Measurements from ENCODE around the gene QRICH1.

QRICH1 gene

GRCh38 chr3:48997714-48998637 lies 95.9 kb downstream of the QRICH1 start:
- no peak for DNase-seq (ENCODE audit: low spot score)

- DNase-seq (ENCODE audit: low spot score) = no peak
Measured at GRCh38 chr3:48997102-48997635, 96.7 kb downstream of the QRICH1 start.

GRCh38 chr3:48996640-48997039 lies 97.2 kb downstream of the QRICH1 start:
- no peak for DNase-seq (ENCODE audit: low spot score)

GRCh38 chr3:48993834-48994233 lies 100.0 kb downstream of the QRICH1 start:
- no peak for DNase-seq (ENCODE audit: low spot score)

GRCh38 chr3:48991851-48992545 lies 101.9 kb downstream of the QRICH1 start:
- no peak for DNase-seq (ENCODE audit: low spot score)

GRCh38 chr3:48990636-48991469 lies 103.0 kb downstream of the QRICH1 start:
- DNase-seq (ENCODE audit: low spot score) = peak; percentile 37

- DNase-seq (ENCODE audit: low spot score) = peak; percentile 83
Measured at GRCh38 chr3:48989796-48990635, 103.9 kb downstream of the QRICH1 start, which contains the start of gene P4HTM. Gene P4HTM, plus strand, starts transcription at chr3:48990241. Its CDS starts 16 bp downstream, at chr3:48990257.

- DNase-seq (ENCODE audit: low spot score) = no peak
Measured at GRCh38 chr3:48989126-48989795, 104.6 kb downstream of the QRICH1 start.

- no peak for DNase-seq (ENCODE audit: low spot score)
Measured at GRCh38 chr3:48985831-48986376, 108.0 kb downstream of the QRICH1 start.

GRCh38 chr3:48984663-48985062 lies 109.2 kb downstream of the QRICH1 start:
- DNase-seq (ENCODE audit: low spot score) = no peak

GRCh38 chr3:48983096-48983495 lies 110.8 kb downstream of the QRICH1 start:
- DNase-seq (ENCODE audit: low spot score) = no peak

GRCh38 chr3:48982686-48983085 lies 111.2 kb downstream of the QRICH1 start:
- no peak for DNase-seq (ENCODE audit: low spot score)

GRCh38 chr3:48982016-48982415 lies 111.9 kb downstream of the QRICH1 start:
- no peak for DNase-seq (ENCODE audit: low spot score)

GRCh38 chr3:48980295-48980694 lies 113.6 kb downstream of the QRICH1 start:
- no peak for DNase-seq (ENCODE audit: low spot score)
